ENCODE results near the gene CYP19A1. TPM values are rescaled to one million over a fixed set of nuclear protein-coding genes. Genes with fewer than 3 reads are reported as not detected.

Gene CYP19A1
- total and polyA plus RNA-seq, 2 experiments from 2014 or later, result 1.4 to 35.4 TPM

DNA sequence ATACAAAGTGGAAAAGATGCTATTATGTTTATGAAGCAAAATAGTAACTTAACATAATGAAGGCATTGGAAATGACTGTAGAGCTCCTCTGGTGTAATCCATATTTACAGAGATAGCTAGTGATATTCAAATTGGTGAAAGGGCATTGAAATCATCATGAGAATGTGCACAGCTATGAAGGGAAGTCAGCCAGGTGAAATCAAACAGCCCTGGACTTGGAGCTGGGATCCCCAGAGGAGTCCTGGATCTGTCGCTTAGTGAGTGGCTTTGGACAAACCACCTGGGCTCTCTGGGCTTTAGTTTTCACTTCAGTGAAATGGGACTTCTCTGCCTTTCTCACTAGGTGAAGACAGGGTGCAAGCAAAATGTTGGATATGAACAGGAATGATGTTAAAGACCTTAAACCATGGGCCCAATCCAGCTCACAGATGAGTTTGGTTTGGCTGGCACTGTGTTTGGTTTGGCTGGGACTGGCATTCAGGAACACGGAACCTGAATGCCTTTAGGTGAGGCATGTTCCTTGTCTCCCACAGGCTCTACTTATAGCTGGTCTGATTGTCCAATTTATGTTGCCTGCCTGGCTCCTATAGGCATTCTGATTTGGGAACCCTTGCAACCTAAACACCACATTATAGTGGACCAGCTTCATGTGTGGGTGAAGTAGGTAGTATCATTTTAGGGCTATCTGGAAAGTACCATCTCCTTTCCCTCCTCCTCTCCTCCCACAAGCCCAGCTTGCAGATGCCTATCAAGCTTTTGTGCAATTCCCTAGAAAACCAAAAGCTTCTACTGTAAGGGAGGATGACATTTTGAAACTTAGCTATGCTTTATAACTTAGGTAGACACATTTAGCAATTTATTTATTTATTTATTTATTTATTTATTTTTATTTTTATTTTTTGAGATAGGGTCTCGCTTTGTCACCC lies 133.1 kb downstream of the CYP19A1 start:
- Histone ChIP-seq H3K27me3 (peaks cover 2% of the 10 kb centered on the region), H2AFZ (no peak overlapping the region), H3K27ac (no peak overlapping the region), H4K20me1 (ENCODE audit: insufficient read depth, poor library complexity, severe bottlenecking) (no peaks in the 10 kb centered on the region), H3K9me2 (replicated peaks; ENCODE audit: insufficient read depth) (no peaks in the 10 kb centered on the region), H3K36me3 (replicated peaks; ENCODE audit: insufficient read depth, low read depth) (no peaks in the 10 kb centered on the region), H3K4me1 (ENCODE audit: insufficient read depth) (no peaks in the 10 kb centered on the region), H3K4me3 (no peak overlapping the region), H3K79me2 (no peaks in the 10 kb centered on the region), H3K9me3 (ENCODE audit: low read depth) (no peaks in the 10 kb centered on the region), H3K4me2 (no peak overlapping the region)
- TF ChIP-seq EZH2phosphoT487 (IDR thresholded peaks at IDR 0.05; ENCODE audit: low read depth, severe bottlenecking, unreplicated experiment) (no peak), EZH2 (IDR thresholded peaks at IDR 0.05; ENCODE audit: borderline replicate concordance) (no peak), CTCF (IDR thresholded peaks at IDR 0.05; ENCODE audit: poor library complexity) (no peak)
- 90% methylated on average over 3 of the region's 3 CpGs for WGBS (ENCODE audit: low lambda C conversion rate, missing lambda C conversion rate)
- no peak for DNase-seq (ENCODE audit: low spot score)

DNA sequence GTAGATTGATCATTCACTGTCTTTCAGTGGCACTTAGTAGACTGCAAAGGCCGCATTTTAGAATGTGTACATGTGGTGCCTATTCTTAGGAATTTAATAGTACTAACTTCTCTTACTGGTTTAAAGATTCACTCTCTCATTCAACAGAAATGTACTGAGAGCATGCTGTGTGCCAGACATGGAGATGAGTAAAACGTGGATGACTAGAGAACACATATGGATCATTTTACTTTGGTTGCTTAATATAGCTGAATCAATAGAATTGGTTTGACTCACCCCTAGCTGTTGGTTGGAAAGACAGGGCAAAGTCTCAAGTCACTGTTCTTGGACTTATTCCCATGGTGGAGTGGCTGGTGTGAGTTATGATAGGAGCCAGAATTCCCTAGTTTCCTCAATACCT lies 134.6 kb downstream of the CYP19A1 start:
- no peak for DNase-seq (ENCODE audit: low spot score)
- H3K4me1 ChIP-seq (ENCODE audit: insufficient read depth), result no peaks in the 10 kb centered on the region
- H3K9me2 ChIP-seq (replicated peaks; ENCODE audit: insufficient read depth), result no peaks in the 10 kb centered on the region
- H3K27ac ChIP-seq, result no peak overlapping the region
- H4K20me1 ChIP-seq (ENCODE audit: insufficient read depth, poor library complexity, severe bottlenecking), result no peaks in the 10 kb centered on the region
- H3K27me3 ChIP-seq, result peaks cover 2% of the 10 kb centered on the region
- H3K9me3 ChIP-seq (ENCODE audit: low read depth), result no peaks in the 10 kb centered on the region
- no peak for TF ChIP-seq EZH2phosphoT487 (IDR thresholded peaks at IDR 0.05; ENCODE audit: low read depth, severe bottlenecking, unreplicated experiment)
- TF ChIP-seq EZH2 (IDR thresholded peaks at IDR 0.05; ENCODE audit: borderline replicate concordance), result no peak
- TF ChIP-seq CTCF (IDR thresholded peaks at IDR 0.05; ENCODE audit: poor library complexity), result no peak
- no peaks in the 10 kb centered on the region for H3K36me3 ChIP-seq (replicated peaks; ENCODE audit: insufficient read depth, low read depth)
- WGBS (ENCODE audit: low lambda C conversion rate, missing lambda C conversion rate), result 83% methylated on average over 2 of the region's 2 CpGs
- no peaks in the 10 kb centered on the region for H3K79me2 ChIP-seq
- H3K4me3 ChIP-seq, result no peak overlapping the region
- H2AFZ ChIP-seq, result no peak overlapping the region
- no peak overlapping the region for H3K4me2 ChIP-seq

- H3K4me3 ChIP-seq, result no peak overlapping the region
- H3K9me2 ChIP-seq (replicated peaks; ENCODE audit: insufficient read depth), result no peaks in the 10 kb centered on the region
- no peak overlapping the region for H3K27ac ChIP-seq
- H3K4me2 ChIP-seq, result no peak overlapping the region
- no peaks in the 10 kb centered on the region for H3K4me1 ChIP-seq (ENCODE audit: insufficient read depth)
- DNase-seq (ENCODE audit: low spot score), result no peak
- TF ChIP-seq EZH2phosphoT487 (IDR thresholded peaks at IDR 0.05; ENCODE audit: low read depth, severe bottlenecking, unreplicated experiment), result no peak
- no peak for TF ChIP-seq CTCF (IDR thresholded peaks at IDR 0.05; ENCODE audit: poor library complexity)
- TF ChIP-seq EZH2 (IDR thresholded peaks at IDR 0.05; ENCODE audit: borderline replicate concordance), result no peak
- H3K79me2 ChIP-seq, result no peaks in the 10 kb centered on the region
- no peaks in the 10 kb centered on the region for H3K36me3 ChIP-seq (replicated peaks; ENCODE audit: insufficient read depth, low read depth)
- peaks cover 2% of the 10 kb centered on the region for H3K27me3 ChIP-seq
- WGBS (ENCODE audit: low lambda C conversion rate, missing lambda C conversion rate), result 89% methylated on average over 3 of the region's 3 CpGs
- H2AFZ ChIP-seq, result no peak overlapping the region
- no peaks in the 10 kb centered on the region for H4K20me1 ChIP-seq (ENCODE audit: insufficient read depth, poor library complexity, severe bottlenecking)
- no peaks in the 10 kb centered on the region for H3K9me3 ChIP-seq (ENCODE audit: low read depth)
Measured at GRCh38 chr15:51202783-51203182, 135.6 kb downstream of the CYP19A1 start.
